HG02678 (cell line): ENCODE data around the gene ZBTB20.
"Not testable (repeated sequence)": the region's sequence is repeated elsewhere in the genome, so short reads cannot be mapped to it uniquely, and the experiment has no call there.

Experiments
- ATAC-seq: cut with Tn5 transposase; IDR thresholded peaks from one replicate; pipeline ENCODE4 v1.9.1; 2021; ENCODE audit warnings: mild to moderate bottlenecking, moderate library complexity; ENCODE audit not compliant: unreplicated experiment

The ZBTB20 gene

GRCh38 chr3:115148142-115148790 is 1.2 kb upstream of the ZBTB20 start:
- ATAC-seq, result no peak

GRCh38 chr3:115147329-115148141 is 447 bp upstream of the ZBTB20 start:
- peak; percentile 78 for ATAC-seq

GRCh38 chr3:115146032-115146417 is 1.1 kb downstream of the ZBTB20 start:
- ATAC-seq, result no peak

GRCh38 chr3:115141033-115141757 is 5.9 kb downstream of the ZBTB20 start:
- peak; percentile 63 for ATAC-seq

- no peak for ATAC-seq
Observed at GRCh38 chr3:115139072-115139471, 8.0 kb downstream of the ZBTB20 start.

GRCh38 chr3:115134648-115135347 is 12.3 kb downstream of the ZBTB20 start:
- no peak for ATAC-seq

GRCh38 chr3:115127208-115127607 is 19.9 kb downstream of the ZBTB20 start:
- ATAC-seq, result no peak

- no peak for ATAC-seq
Observed at GRCh38 chr3:115120597-115120996, 26.5 kb downstream of the ZBTB20 start.

- no peak for ATAC-seq
Observed at GRCh38 chr3:115113367-115113766, 33.7 kb downstream of the ZBTB20 start.

- no peak for ATAC-seq
Observed at GRCh38 chr3:115111632-115112031, 35.5 kb downstream of the ZBTB20 start.

- no peak for ATAC-seq
Observed at GRCh38 chr3:115110830-115111229, 36.3 kb downstream of the ZBTB20 start.

- ATAC-seq, result not testable (repeated sequence)
Observed at GRCh38 chr3:115110066-115110465, 37.0 kb downstream of the ZBTB20 start.

- ATAC-seq, result no peak
Observed at GRCh38 chr3:115108614-115109013, 38.5 kb downstream of the ZBTB20 start.

- no peak for ATAC-seq
Observed at GRCh38 chr3:115102046-115102445, 45.0 kb downstream of the ZBTB20 start.

- ATAC-seq, result no peak
Observed at GRCh38 chr3:115100806-115101205, 46.3 kb downstream of the ZBTB20 start.

GRCh38 chr3:115099986-115100571 is 47.0 kb downstream of the ZBTB20 start:
- peak; percentile 76 for ATAC-seq

GRCh38 chr3:115099134-115099985 is 47.7 kb downstream of the ZBTB20 start:
- ATAC-seq, result no peak

- ATAC-seq, result no peak
Observed at GRCh38 chr3:115098354-115099073, 48.6 kb downstream of the ZBTB20 start.

GRCh38 chr3:115095236-115095635 is 51.9 kb downstream of the ZBTB20 start:
- ATAC-seq, result no peak
